ENCODE measurements around the gene APOBEC3A. TPM values are rescaled to one million over a fixed set of nuclear protein-coding genes. Genes with fewer than 3 reads are reported as not detected.

The APOBEC3A gene
- polyA plus RNA-seq, 1 experiment, result not detected

- H3K4me3 ChIP-seq (ENCODE audit: low read depth, low read length), result no peak overlapping the region
- CTCF ChIA-PET, result no interaction called here
- TF ChIP-seq CTCF (IDR thresholded peaks at IDR 0.05; ENCODE audit: low read depth, low read length), result no peak
- H3K27ac ChIP-seq (ENCODE audit: low read depth, low read length), result no peak overlapping the region
- no peak for DNase-seq (ENCODE audit: low read depth, low spot score)
- no peaks in the 10 kb centered on the region for H3K9me3 ChIP-seq (ENCODE audit: control insufficient read depth, insufficient read depth, low read length)
- peaks cover 56% of the 10 kb centered on the region for H3K27me3 ChIP-seq (ENCODE audit: control insufficient read depth, insufficient read depth, low read length)
- POLR2A ChIA-PET, result no interaction called here
Observed at GRCh38 chr22:38950527-38951295, 6.7 kb upstream of the APOBEC3A start.

- CTCF ChIA-PET, result interaction anchor here (0.9 to 1.0 kb wide), 2 partner anchors 22 to 51 kb away, joined by 3 to 4 read pairs; no protein-coding TSS in a partner anchor
- POLR2A ChIA-PET, result no interaction called here
- H3K27me3 ChIP-seq (ENCODE audit: control insufficient read depth, insufficient read depth, low read length), result peaks cover 52% of the 10 kb centered on the region
- no peak for TF ChIP-seq CTCF (IDR thresholded peaks at IDR 0.05; ENCODE audit: low read depth, low read length)
- no peak for DNase-seq (ENCODE audit: low read depth, low spot score)
- no peak overlapping the region for H3K27ac ChIP-seq (ENCODE audit: low read depth, low read length)
- no peaks in the 10 kb centered on the region; the same call in 1 of the 2 replicates for H3K9me3 ChIP-seq (ENCODE audit: control insufficient read depth, insufficient read depth, low read length)
- no peak overlapping the region for H3K4me3 ChIP-seq (ENCODE audit: low read depth, low read length)
Observed at GRCh38 chr22:38951734-38952133, 5.7 kb upstream of the APOBEC3A start.

- DNase-seq (ENCODE audit: low read depth, low spot score), result no peak
- H3K27ac ChIP-seq (ENCODE audit: low read depth, low read length), result no peak overlapping the region
- no peaks in the 10 kb centered on the region; the same call in 1 of the 2 replicates for H3K9me3 ChIP-seq (ENCODE audit: control insufficient read depth, insufficient read depth, low read length)
- ChIA-PET POLR2A (no interaction called here), CTCF (interaction anchor here (0.9 to 1.0 kb wide), 2 partner anchors 21 to 51 kb away, joined by 3 to 4 read pairs; no protein-coding TSS in a partner anchor)
- peaks cover 45% of the 10 kb centered on the region for H3K27me3 ChIP-seq (ENCODE audit: control insufficient read depth, insufficient read depth, low read length)
- TF ChIP-seq CTCF (IDR thresholded peaks at IDR 0.05; ENCODE audit: low read depth, low read length), result no peak
- no peak overlapping the region for H3K4me3 ChIP-seq (ENCODE audit: low read depth, low read length)
Observed at GRCh38 chr22:38952281-38952993, 5.0 kb upstream of the APOBEC3A start.

- no peak for DNase-seq (ENCODE audit: low read depth, low spot score)
- CTCF ChIA-PET, result no interaction called here
- Histone ChIP-seq H3K4me3 (ENCODE audit: low read depth, low read length) (no peak overlapping the region), H3K27ac (ENCODE audit: low read depth, low read length) (no peak overlapping the region), H3K9me3 (ENCODE audit: control insufficient read depth, insufficient read depth, low read length) (no peaks in the 10 kb centered on the region; the same call in 1 of the 2 replicates), H3K27me3 (ENCODE audit: control insufficient read depth, insufficient read depth, low read length) (peaks cover 43% of the 10 kb centered on the region)
- POLR2A ChIA-PET, result no interaction called here
- TF ChIP-seq CTCF (IDR thresholded peaks at IDR 0.05; ENCODE audit: low read depth, low read length), result no peak
Observed at GRCh38 chr22:38953091-38953490, 4.3 kb upstream of the APOBEC3A start.

Measured in AG04450 (cell line).